Measurements from ENCODE around the gene HAPLN1.

DNA sequence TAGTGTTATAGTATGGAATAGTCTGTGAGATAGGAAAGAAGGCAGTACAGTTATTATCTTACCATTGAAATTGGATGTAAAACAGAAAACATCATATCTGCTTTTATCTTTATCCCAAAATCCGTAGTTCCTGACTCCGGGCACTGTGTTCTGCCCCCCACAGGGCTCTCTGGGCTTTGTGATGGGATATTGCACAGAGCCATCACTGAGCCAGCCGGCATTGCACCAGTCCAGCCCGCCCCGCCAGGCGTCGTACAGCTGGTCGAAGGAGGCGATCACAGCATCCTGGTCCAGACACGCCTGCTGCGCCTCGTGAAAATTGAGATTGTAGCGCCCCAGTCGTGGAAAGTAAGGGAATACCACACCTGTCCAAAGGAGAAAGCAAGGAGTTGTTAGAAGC is 76.4 kb downstream of the HAPLN1 start:
- TF ChIP-seq, protein P1, sequence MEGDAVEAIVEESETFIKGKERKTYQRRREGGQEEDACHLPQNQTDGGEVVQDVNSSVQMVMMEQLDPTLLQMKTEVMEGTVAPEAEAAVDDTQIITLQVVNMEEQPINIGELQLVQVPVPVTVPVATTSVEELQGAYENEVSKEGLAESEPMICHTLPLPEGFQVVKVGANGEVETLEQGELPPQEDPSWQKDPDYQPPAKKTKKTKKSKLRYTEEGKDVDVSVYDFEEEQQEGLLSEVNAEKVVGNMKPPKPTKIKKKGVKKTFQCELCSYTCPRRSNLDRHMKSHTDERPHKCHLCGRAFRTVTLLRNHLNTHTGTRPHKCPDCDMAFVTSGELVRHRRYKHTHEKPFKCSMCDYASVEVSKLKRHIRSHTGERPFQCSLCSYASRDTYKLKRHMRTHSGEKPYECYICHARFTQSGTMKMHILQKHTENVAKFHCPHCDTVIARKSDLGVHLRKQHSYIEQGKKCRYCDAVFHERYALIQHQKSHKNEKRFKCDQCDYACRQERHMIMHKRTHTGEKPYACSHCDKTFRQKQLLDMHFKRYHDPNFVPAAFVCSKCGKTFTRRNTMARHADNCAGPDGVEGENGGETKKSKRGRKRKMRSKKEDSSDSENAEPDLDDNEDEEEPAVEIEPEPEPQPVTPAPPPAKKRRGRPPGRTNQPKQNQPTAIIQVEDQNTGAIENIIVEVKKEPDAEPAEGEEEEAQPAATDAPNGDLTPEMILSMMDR (IDR thresholded peaks at IDR 0.05; ENCODE audit: borderline replicate concordance, extremely low read depth, low read length, poor library complexity, severe bottlenecking): no peak
- no peak for TF ChIP-seq EZH2 (IDR thresholded peaks at IDR 0.05; ENCODE audit: borderline replicate concordance, low read depth, low read length, severe bottlenecking)
